Measurements from ENCODE around the gene TRPM3. TPM values are rescaled to one million over a fixed set of nuclear protein-coding genes. Genes with fewer than 3 reads are reported as not detected.

TRPM3 gene
- total and polyA plus RNA-seq, 9 of the 15 experiments (the other 6 are each of a cell fraction or from before 2014, with no cell fraction given) = 0.04 TPM; not detected in 8

GRCh38 chr9:70551396-70551795 is 570.0 kb downstream of the TRPM3 start:
- Histone ChIP-seq H2AFZ (ENCODE audit: low read depth, low read length) (no peak overlapping the region), H3K27me3 (ENCODE audit: control insufficient read depth in 2 of 2, insufficient read depth in 2 of 2, low read length in 2 of 2) (peaks cover 0 to 7% of the 10 kb centered on the region in 2 experiments; a peak in 2 of 5 replicates), H3K9me3 (replicated peaks; ENCODE audit: control insufficient read depth, insufficient read depth, low read depth, low read length) (no peaks in the 10 kb centered on the region), H3K4me2 (ENCODE audit: insufficient read depth, low read length) (no peak overlapping the region), H3K9ac (ENCODE audit: insufficient read depth in 1 of 2, low read depth in 2 of 2, low read length in 2 of 2) (no peak overlapping the region; a peak in 1 of 4 replicates), H3K4me1 (replicated peaks in 1 of 2; ENCODE audit: control insufficient read depth in 2 of 2, insufficient read depth in 2 of 2, low read length in 2 of 2) (no peaks in the 10 kb centered on the region), H3K36me3 (ENCODE audit: control insufficient read depth, insufficient read depth, low read length) (no peaks in the 10 kb centered on the region), H3K4me3 (no peak overlapping the region), H4K20me1 (replicated peaks; ENCODE audit: control insufficient read depth, insufficient read depth, low read length) (no peaks in the 10 kb centered on the region), H3K9me1 (ENCODE audit: control insufficient read depth, insufficient read depth, low read length) (no peaks in the 10 kb centered on the region), H3K79me2 (ENCODE audit: control insufficient read depth, insufficient read depth, low read length) (no peaks in the 10 kb centered on the region), H3K27ac (ENCODE audit: extremely low read depth, low read depth, low read length) (no peak overlapping the region)
- intact Hi-C loops (cut with micrococcal nuclease) (no loop called here), in situ Hi-C loops (cut with MboI) (no loop called here)
- 11% methylated on average over 4 of the region's 4 CpGs for WGBS (ENCODE audit: insufficient coverage, low coverage, missing lambda C conversion rate)
- no peak for TF ChIP-seq HMG20B (CRISPR knock-in tag; IDR thresholded peaks at IDR 0.05)
- 0 out of 2 replicates have a peak, but pooled peaks have one; percentile 17 for TF ChIP-seq JUND (IDR thresholded peaks at IDR 0.05; ENCODE audit: borderline replicate concordance, low read depth, low read length)
- peak; percentile 26; the same call in 1 of the 3 replicates for TF ChIP-seq JUND (tag; IDR thresholded peaks at IDR 0.05; ENCODE audit: borderline replicate concordance, low read depth, low read length)
- no peak for TF ChIP-seq ZNF41 (CRISPR knock-in tag; conservative IDR thresholded peaks at IDR 0.05)
- no peak for TF ChIP-seq GABPB2 (CRISPR knock-in tag; conservative IDR thresholded peaks at IDR 0.05)
- no peak for TF ChIP-seq ZMIZ1 (IDR thresholded peaks at IDR 0.05; ENCODE audit: low read depth in 2 of 2, low read length in 2 of 2)
- TF ChIP-seq RFX5 (IDR thresholded peaks at IDR 0.05; ENCODE audit: low read depth, low read length) = no peak
- ATAC-seq = no peak
- POLR2A ChIA-PET = interaction anchor here (0.9 kb wide), 1 partner anchor 9 kb away, joined by 3 read pairs; no protein-coding TSS in a partner anchor
- FAIRE-seq = no peak
- DNase-seq (ENCODE audit: extremely low read depth in 1 of 4, low spot score in 3 of 4) = no peak
- CTCF ChIA-PET (ENCODE audit: low intra/inter-chr PET ratio) = no interaction called here
- BruUV-seq (replicated peaks) = no TSS peak

All from K562 (cell line).